GM12878 (cell line): ENCODE results near the gene CTNNA3.
"Not testable (repeated sequence)": the region's sequence is repeated elsewhere in the genome, so short reads cannot be mapped to it uniquely, and the experiment has no call there.

ENCODE experiments used
- CTCF ChIP-seq, 3 experiments: IDR thresholded peaks in 2 of 3; conservative IDR thresholded peaks in 1 of 3; 2 replicates each; pipeline ENCODE4 v1.5.1; 2011; ENCODE audit warnings: low read depth in 3 of 3, low read length in 3 of 3, mild to moderate bottlenecking in 3 of 3, control low read depth in 2 of 3, moderate library complexity in 2 of 3, inconsistent platforms in 1 of 3, mixed read lengths in 1 of 3; ENCODE audit not compliant: control insufficient read depth in 2 of 3, insufficient read depth in 1 of 3; ENCODE audit errors: extremely low read depth in 1 of 3
- EZH2 ChIP-seq: IDR thresholded peaks from 2 replicates; pipeline ENCODE4 v1.6.1; 2012; ENCODE audit warnings: low read depth, mild to moderate bottlenecking, control low read depth, inconsistent platforms, low read length, borderline replicate concordance; ENCODE audit not compliant: control insufficient read depth
- SMAD1 ChIP-seq: fragments of 450-650 bp; IDR thresholded peaks from 2 replicates; pipeline ENCODE4 v1.6.1; 2018; ENCODE audit warnings: mild to moderate bottlenecking, low read depth; ENCODE audit not compliant: partially characterized antibody
- SMC3 ChIP-seq: IDR thresholded peaks from 2 replicates; pipeline ENCODE4 v1.6.1; 2011; ENCODE audit warnings: low read length, improper control_type of control experiment, borderline replicate concordance
- ZBTB33 ChIP-seq: fragments of 450-650 bp; IDR thresholded peaks from 2 replicates; pipeline ENCODE4 v1.6.1; 2017; ENCODE audit warnings: mild to moderate bottlenecking
- ZNF24 ChIP-seq: fragments of 450-650 bp; IDR thresholded peaks from 2 replicates; pipeline ENCODE4 v1.6.1; 2017; ENCODE audit warnings: antibody characterized with exemption, mild to moderate bottlenecking

- TF ChIP-seq SMC3; CTCF (IDR thresholded peaks at IDR 0.05 in 2 of 3, conservative IDR thresholded peaks at IDR 0.05 in 1 of 3; ENCODE audit: control insufficient read depth in 2 of 3, extremely low read depth in 1 of 3, insufficient read depth in 1 of 3, low read depth in 3 of 3, low read length in 3 of 3); SMAD1; ZNF24; EZH2; ZBTB33: not testable (repeated sequence)
Observed at GRCh38 chr10:67386841-67387533, 309.0 kb downstream of the CTNNA3 start.
